Heart left ventricle (tissue), 13 donors: Measurements from ENCODE around the gene CENPA.

Experiments
- CTCF ChIP-seq, 12 donors: fragments of 200-600 bp; sonication (generic) in 4 of 12; IDR thresholded peaks; one replicate each; pipeline versions ENCODE4 v1.5.0 to v1.8.0; 2018 to 2022; ENCODE audit warnings: antibody characterized with exemption in 12 of 12, mild to moderate bottlenecking in 5 of 12
- POLR2A ChIP-seq, 2 donors: fragments of 450-650 bp; IDR thresholded peaks; one replicate each; pipeline ENCODE4 v1.6.1; 2017; ENCODE audit warnings: antibody characterized with exemption in 2 of 2, mild to moderate bottlenecking in 2 of 2, moderate library complexity in 2 of 2
- donor health status: ischemic (EF 13 %, LVEDD 7.1; RV severe dilation, severe dysfunction).
- donor health status: DM: no; HTN: yes; CAD: no.
- donor health status: DM: no; HTN: no; CAD: no.
- donor health status: ischemic (EF 25% LVEDD 6.9; RV normal size, moderate dysfunction).
- donor health status: ischemic (EF 25% LVEDD 5.7; RV mildly dilated, moderate dysfunction).
- donor health status: ischemic (EF 35%, LVEDD 5.7; RV mildly dilated, moderate dysfunction).
- donor health status: nonischemic (EF 11% LVEDD 7.7; RV severe dilation, severe dysfunction).
- donor health status: DM: yes; HTN: yes; CAD: no.
- donor health status: PGD.
- donor health status: ischemic (EF 29% LVEDD 5.4; RV normal size, mild dysfunction).
- donor health status: nonischemic (EF 23%, LVEDD 6.1; RV moderate dilation, normal function).

- TF ChIP-seq CTCF (IDR thresholded peaks at IDR 0.05) (peak in 7 of 12 donors; percentile 16 to 35 (median 31)), POLR2A (IDR thresholded peaks at IDR 0.05) (no peak)
These were observed 14.8 kb upstream of the CENPA start for GRCh38 chr2:26770986-26771586.
